Epithelial cell of proximal tubule (primary cell): ENCODE data around the gene ZNF638. TPM values are rescaled to one million over a fixed set of nuclear protein-coding genes. Genes with fewer than 3 reads are reported as not detected.
"Not testable (repeated sequence)": the region's sequence is repeated elsewhere in the genome, so short reads cannot be mapped to it uniquely, and the experiment has no call there.

ENCODE experiments used
- DNase-seq: peaks from one replicate; pipeline ENCODE4 v3.0.0-alpha.2; 2011; ENCODE audit warnings: low read depth
- H3K4me3 ChIP-seq: 2 replicates; pipeline ENCODE4 v1.5.1; 2011; ENCODE audit warnings: low read depth, mild to moderate bottlenecking, low read length
- CTCF ChIP-seq: conservative IDR thresholded peaks from 2 replicates; pipeline ENCODE4 v1.5.1; 2012; ENCODE audit warnings: low read depth, mild to moderate bottlenecking, low read length
- total RNA-seq: library from RNA; depleted of rRNA; stranded (reverse); fragments of >200 nt; gene quantifications from 2 replicates; pipeline ENCODE4 v1.2.3, GENCODE V29; 2015

Gene ZNF638
- total RNA-seq, 1 donor from 2014 or later = 69.0 TPM

GRCh38 chr2:71428472-71429383 is 97.1 kb downstream of the ZNF638 start:
- H3K4me3 ChIP-seq = no peak overlapping the region
- DNase-seq = no peak
- no peak for TF ChIP-seq CTCF

- not testable (repeated sequence) for H3K4me3 ChIP-seq
These were observed 113.6 kb downstream of the ZNF638 start for GRCh38 chr2:71445142-71445541.

GRCh38 chr2:71446505-71446904 is 114.9 kb downstream of the ZNF638 start:
- TF ChIP-seq CTCF = no peak
- H3K4me3 ChIP-seq = no peak overlapping the region
- no peak for DNase-seq

More at GRCh38 chr2:71445142-71445541, 113.6 kb downstream of the ZNF638 start:
- not testable (repeated sequence) for DNase-seq

- no peak overlapping the region for H3K4me3 ChIP-seq
- no peak for DNase-seq
- TF ChIP-seq CTCF = no peak
These were observed 117.8 kb downstream of the ZNF638 start for GRCh38 chr2:71449343-71449742.

GRCh38 chr2:71451705-71452104 is 120.1 kb downstream of the ZNF638 start:
- TF ChIP-seq CTCF = no peak
- H3K4me3 ChIP-seq = no peak overlapping the region
- DNase-seq = no peak

GRCh38 chr2:71452565-71452964 is 121.0 kb downstream of the ZNF638 start:
- TF ChIP-seq CTCF = peak; percentile 29
- DNase-seq = no peak
- H3K4me3 ChIP-seq = no peak overlapping the region

GRCh38 chr2:71453404-71454220 is 122.0 kb downstream of the ZNF638 start, which contains the start of gene DYSF:
Gene DYSF, plus strand, starts transcription at chr2:71453561.
- DNase-seq = no peak
- no peak for TF ChIP-seq CTCF

More at GRCh38 chr2:71453404-71454220, 122.0 kb downstream of the ZNF638 start, which contains the start of gene DYSF:
- H3K4me3 ChIP-seq = peak within 1 kb of the TSS; percentile 58
